ENCODE measurements around the gene ARHGAP42. TPM values are rescaled to one million over a fixed set of nuclear protein-coding genes. Genes with fewer than 3 reads are reported as not detected.

ARHGAP42 gene
- total and polyA plus RNA-seq, 2 of the 13 experiments (the other 11 are each of a cell fraction or from before 2014, with no cell fraction given) = 2.5 to 4.3 TPM

GRCh38 chr11:101019870-101020269, 332.8 kb downstream of the ARHGAP42 start:
- no peak for FAIRE-seq
- DNase-seq (ENCODE audit: low spot score) = no peak
- no peaks in the 10 kb centered on the region for H3K36me3 ChIP-seq (replicated peaks in 1 of 2; ENCODE audit: control insufficient read depth in 1 of 2, insufficient read depth in 2 of 2, low read length in 2 of 2)
- BruUV-seq (replicated peaks) = no TSS peak
- WGBS (ENCODE audit: low lambda C conversion rate) = 0% methylated on average over 1 of the region's 1 CpG
- H3K4me2 ChIP-seq (ENCODE audit: low read depth, low read length) = no peak overlapping the region
- TF ChIP-seq SRSF9 (IDR thresholded peaks at IDR 0.05; ENCODE audit: borderline replicate concordance, insufficient read depth, low read depth, low read length, poor library complexity, severe bottlenecking) (no peak), PRDM15 (CRISPR knock-in tag; IDR thresholded peaks at IDR 0.05) (no peak), ZNF33A (CRISPR knock-in tag; IDR thresholded peaks at IDR 0.05; ENCODE audit: borderline replicate concordance) (no peak), ZIK1 (CRISPR knock-in tag; IDR thresholded peaks at IDR 0.05; ENCODE audit: borderline replicate concordance, low read depth) (no peak)
- no peaks in the 10 kb centered on the region for H4K20me1 ChIP-seq (ENCODE audit: insufficient read depth, low read length)
- H3K4me3 ChIP-seq (replicated peaks in 1 of 3; ENCODE audit: insufficient read depth in 1 of 3, low read depth in 2 of 3, low read length in 3 of 3) = no peak overlapping the region
- H3K27me3 ChIP-seq (ENCODE audit: control insufficient read depth in 1 of 2, insufficient read depth in 2 of 2, low read length in 2 of 2) = no peaks in the 10 kb centered on the region
- in situ Hi-C loops (cut with HindIII; ENCODE audit: extremely low pct_ligation_motif_present, low pct_unique_long_range_greater_than_20kb) (no loop called here), intact Hi-C loops (cut with micrococcal nuclease; ENCODE audit: unreplicated experiment) (no loop called here)
- no peaks in the 10 kb centered on the region for H3K4me1 ChIP-seq (ENCODE audit: insufficient read depth, low read length)
- no peak for ATAC-seq
- no peak overlapping the region for H2AFZ ChIP-seq (ENCODE audit: low read length)
- no peak overlapping the region for H3K9ac ChIP-seq (ENCODE audit: insufficient read depth, low read depth, low read length)
- H3K9me3 ChIP-seq (ENCODE audit: low read length) = no peaks in the 10 kb centered on the region
- no peak overlapping the region for H3K27ac ChIP-seq (ENCODE audit: extremely low read length, insufficient read depth, low read length)
- ChIA-PET CTCF (ENCODE audit: low intra/inter-chr PET ratio, low total read pairs) (no interaction called here), POLR2A (no interaction called here)
- no peaks in the 10 kb centered on the region for H3K79me2 ChIP-seq (ENCODE audit: insufficient read depth, low read length)

- POLR2A ChIA-PET = no interaction called here
- intact Hi-C loops (cut with micrococcal nuclease; ENCODE audit: unreplicated experiment) (no loop called here), in situ Hi-C loops (cut with HindIII; ENCODE audit: extremely low pct_ligation_motif_present, low pct_unique_long_range_greater_than_20kb) (no loop called here)
- DNase-seq (ENCODE audit: low spot score) (no peak), ATAC-seq (no peak), FAIRE-seq (no peak)
- Histone ChIP-seq H3K4me1 (ENCODE audit: insufficient read depth, low read length) (no peaks in the 10 kb centered on the region), H3K27me3 (ENCODE audit: control insufficient read depth in 1 of 2, insufficient read depth in 2 of 2, low read length in 2 of 2) (no peaks in the 10 kb centered on the region), H2AFZ (ENCODE audit: low read length) (no peak overlapping the region), H3K79me2 (ENCODE audit: insufficient read depth, low read length) (no peaks in the 10 kb centered on the region), H3K4me2 (ENCODE audit: low read depth, low read length) (no peak overlapping the region), H3K27ac (ENCODE audit: extremely low read length, insufficient read depth, low read length) (no peak overlapping the region), H3K9ac (ENCODE audit: insufficient read depth, low read depth, low read length) (no peak overlapping the region), H3K9me3 (ENCODE audit: low read length) (no peaks in the 10 kb centered on the region), H3K36me3 (replicated peaks in 1 of 2; ENCODE audit: control insufficient read depth in 1 of 2, insufficient read depth in 2 of 2, low read length in 2 of 2) (no peaks in the 10 kb centered on the region), H3K4me3 (replicated peaks in 1 of 3; ENCODE audit: insufficient read depth in 1 of 3, low read depth in 2 of 3, low read length in 3 of 3) (no peak overlapping the region), H4K20me1 (ENCODE audit: insufficient read depth, low read length) (no peaks in the 10 kb centered on the region)
- CTCF ChIA-PET (ENCODE audit: low intra/inter-chr PET ratio, low total read pairs) = no interaction called here
- no TSS peak for BruUV-seq (replicated peaks)
- TF ChIP-seq MTERF4 (CRISPR knock-in tag; IDR thresholded peaks at IDR 0.05) (no peak), LBX2 (CRISPR knock-in tag; IDR thresholded peaks at IDR 0.05; ENCODE audit: borderline replicate concordance) (no peak), AKAP8 (CRISPR knock-in tag; IDR thresholded peaks at IDR 0.05) (no peak), CEBPZ (IDR thresholded peaks at IDR 0.05; ENCODE audit: low read length) (no peak), SSRP1 (CRISPR knock-in tag; IDR thresholded peaks at IDR 0.05) (no peak), ZNF232 (CRISPR knock-in tag; IDR thresholded peaks at IDR 0.05; ENCODE audit: borderline replicate concordance) (no peak)
Observed at GRCh38 chr11:101022256-101022655, 335.2 kb downstream of the ARHGAP42 start.

Data from HepG2 (cell line).